Measurements from ENCODE around the gene ESYT1.
"Not testable (repeated sequence)": the region's sequence is repeated elsewhere in the genome, so short reads cannot be mapped to it uniquely, and the experiment has no call there.

ESYT1 gene

DNA sequence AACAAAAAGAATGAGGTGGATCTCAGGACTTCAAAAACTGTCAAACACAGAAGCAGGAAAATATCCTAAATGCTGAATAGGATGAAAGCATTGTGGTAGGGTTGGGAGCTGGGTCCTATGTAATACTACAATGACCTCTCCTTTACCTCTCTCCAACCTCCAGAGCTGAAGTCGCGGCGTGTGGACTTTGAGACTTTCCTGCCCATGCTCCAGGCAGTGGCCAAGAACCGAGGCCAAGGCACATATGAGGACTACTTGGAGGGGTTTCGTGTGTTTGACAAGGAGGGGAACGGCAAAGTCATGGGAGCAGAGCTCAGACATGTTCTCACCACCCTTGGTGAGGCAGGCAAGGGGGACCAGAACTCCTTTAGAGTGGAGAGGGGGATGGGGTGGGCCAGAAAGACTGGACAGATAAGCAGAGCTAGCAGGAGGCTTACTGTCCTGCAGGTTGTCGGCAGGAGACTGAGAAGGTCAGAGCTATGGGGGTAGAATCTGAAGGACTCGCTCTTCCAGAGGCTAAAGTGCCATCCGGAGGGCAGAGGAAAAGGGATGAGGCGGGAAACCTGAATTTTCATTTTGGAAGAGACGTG, 27.3 kb downstream of the ESYT1 start:
- DNase-seq = no peak

GRCh38 chr12:56156464-56157200, 28.6 kb downstream of the ESYT1 start:
- DNase-seq = not testable (repeated sequence)

DNA sequence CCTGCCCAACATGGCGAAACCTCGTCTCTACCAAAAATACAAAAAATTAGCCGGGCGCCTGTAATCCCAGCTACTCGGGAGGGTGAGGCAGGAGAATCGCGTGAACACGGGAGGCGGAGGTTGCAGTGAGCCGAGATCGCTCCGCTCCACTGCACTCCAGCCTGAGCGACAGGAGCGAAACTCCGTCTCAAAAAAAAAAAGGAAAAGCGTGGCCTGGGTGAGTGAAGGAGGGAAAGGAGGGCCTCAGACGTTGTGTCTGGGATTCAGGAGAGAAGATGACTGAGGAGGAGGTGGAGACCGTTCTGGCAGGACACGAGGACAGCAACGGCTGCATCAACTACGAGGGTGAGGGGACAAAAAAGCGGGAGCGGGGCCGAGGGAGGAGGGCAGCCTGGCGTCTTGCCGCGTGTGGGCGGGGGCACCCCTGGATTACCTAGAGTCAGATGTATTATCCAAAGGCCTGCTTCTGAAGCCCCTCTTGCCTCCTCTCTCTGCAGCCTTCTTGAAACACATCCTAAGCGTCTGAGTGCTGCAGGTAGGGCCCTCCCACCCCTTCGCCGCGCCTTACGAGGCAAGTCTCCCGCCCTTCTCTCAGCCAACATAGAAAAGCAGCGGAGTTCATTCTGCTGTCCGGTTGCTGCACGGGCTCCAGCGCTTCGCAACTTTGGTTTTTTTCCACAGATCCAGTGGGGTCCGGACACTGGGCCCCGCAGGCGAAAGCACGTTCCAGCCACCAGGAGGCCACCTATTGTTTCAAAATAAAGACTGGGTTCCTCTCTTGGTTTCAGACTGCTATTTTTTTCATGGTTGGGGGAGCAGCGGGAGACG, 29.3 kb downstream of the ESYT1 start:
- peak in 46 of 58 donors; percentile 5 to 84 (median 59) for DNase-seq

GRCh38 chr12:56158029-56158925, 30.2 kb downstream of the ESYT1 start, which contains the start of gene MYL6:
TSS of gene MYL6 (plus strand) at chr12:56158359. CDS start at chr12:56158402, 43 bp downstream.
- DNase-seq = peak; percentile 36 to 99 (median 92)

DNA sequence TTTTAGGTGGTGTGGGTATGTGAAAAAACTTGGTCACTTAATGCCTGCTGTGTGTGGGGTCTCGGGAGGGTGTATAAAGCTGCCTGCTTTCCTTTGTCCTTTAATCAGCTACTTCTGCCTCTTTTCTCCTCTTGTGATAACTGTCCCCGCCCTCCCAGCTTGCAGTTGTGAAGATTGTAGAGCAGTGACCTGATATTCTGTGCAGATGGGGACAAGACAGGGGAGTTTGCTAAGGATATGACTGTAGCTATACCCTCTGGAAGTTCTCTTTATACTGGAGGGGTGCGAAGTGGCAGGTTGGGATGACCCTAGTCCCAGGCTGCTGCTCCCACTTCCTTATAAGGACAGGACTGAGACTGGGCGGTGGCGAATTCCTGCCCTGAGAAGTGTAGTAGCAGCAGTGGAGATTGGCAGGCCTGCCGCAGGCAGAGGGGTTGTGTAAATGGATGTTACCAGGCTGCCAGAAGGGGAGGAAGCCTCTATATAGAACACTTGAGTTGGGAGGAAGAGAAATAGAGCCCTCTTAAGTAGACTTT, 30.9 kb downstream of the ESYT1 start:
- peak in 39 of 58 donors; percentile 12 to 58 (median 25) for DNase-seq

DNA sequence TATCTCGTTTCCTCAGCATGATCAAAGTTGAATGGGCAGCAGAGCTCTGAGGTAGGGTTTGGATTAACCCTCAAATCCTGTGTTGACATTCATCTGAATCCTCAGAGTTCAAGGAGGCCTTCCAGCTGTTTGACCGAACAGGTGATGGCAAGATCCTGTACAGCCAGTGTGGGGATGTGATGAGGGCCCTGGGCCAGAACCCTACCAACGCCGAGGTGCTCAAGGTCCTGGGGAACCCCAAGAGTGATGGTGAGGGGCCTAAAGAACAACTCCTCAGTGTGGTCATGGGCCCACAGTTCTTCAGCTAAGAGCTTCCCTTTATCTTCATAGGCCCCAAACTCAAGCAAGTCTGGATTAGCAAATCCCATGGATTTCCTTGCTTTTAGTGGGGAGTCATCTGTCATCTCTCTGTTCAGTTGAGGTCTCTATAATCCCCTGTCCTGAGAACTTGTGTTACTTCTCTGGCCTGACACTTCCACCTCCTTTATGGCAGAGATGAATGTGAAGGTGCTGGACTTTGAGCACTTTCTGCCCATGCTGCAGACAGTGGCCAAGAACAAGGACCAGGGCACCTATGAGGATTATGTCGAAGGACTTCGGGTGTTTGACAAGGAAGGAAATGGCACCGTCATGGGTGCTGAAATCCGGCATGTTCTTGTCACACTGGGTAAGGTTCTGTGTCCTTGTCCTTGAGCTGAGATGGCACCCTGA, 31.6 kb downstream of the ESYT1 start:
- peak in 1 of 58 donors; percentile 30 for DNase-seq

DNA sequence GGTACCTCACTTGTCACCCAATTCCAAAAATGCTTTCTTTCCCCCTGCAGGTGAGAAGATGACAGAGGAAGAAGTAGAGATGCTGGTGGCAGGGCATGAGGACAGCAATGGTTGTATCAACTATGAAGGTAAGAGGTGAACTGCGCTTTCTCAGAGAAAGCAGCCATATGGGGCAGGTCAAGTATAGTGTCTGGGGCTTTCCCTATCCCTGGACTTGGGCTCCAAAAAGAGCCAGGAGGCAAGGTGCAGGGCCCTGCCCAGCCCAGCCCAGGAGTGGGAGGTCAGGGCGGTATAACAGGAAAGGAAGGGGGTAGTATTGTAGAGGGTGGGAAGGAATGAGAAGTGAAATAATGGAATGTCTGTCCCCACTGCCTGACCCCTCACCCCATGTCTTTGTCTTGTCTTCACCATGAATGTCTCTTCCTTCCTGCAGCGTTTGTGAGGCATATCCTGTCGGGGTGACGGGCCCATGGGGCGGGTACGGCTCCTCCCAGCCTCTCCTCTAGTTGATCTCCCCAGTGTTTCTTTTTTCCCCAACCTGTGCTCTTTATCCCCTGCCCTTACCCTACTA, 32.2 kb downstream of the ESYT1 start:
- no peak for DNase-seq

GRCh38 chr12:56160894-56161689, 33.0 kb downstream of the ESYT1 start:
- DNase-seq = no peak

- DNase-seq = no peak
Observed at GRCh38 chr12:56161690-56162351, 33.8 kb downstream of the ESYT1 start.

DNA sequence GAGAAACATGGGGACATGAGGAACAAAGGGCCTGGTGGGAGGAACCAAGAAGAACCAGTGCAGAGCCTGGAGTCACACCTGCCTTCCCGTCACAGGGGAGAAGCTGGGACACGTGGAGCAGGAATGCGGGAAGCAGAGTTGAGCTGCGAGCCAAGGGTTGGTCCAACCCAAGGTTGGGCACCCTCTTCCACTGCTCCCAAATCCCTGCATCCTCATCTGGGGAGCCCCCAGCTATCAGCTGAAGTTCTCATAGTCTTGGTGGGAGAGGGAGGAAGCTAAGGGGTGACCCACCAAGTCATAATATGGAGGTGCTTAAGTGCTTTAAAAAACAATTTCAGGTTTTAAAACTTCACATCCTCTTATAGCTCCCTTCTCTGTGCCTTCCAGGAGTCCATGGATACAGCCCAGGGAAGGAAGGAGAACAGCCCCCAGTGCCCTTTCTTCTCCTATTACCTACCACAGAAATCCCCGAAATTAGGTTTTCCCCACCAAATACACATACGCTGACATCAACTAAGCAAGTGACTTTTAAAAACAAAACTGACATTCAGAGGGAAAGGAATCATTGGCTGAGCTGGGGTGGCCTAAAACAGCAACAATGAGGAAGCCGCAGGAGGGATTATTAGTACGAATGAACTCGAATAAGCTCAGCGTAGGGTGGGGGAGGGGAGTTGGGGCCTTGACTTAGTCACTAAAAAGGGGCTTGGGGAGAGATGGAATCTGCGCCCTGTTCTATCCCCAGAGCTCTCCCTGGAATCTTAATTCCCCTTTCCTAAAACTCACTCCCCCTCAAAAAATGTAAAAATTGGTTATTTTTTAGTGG, 34.6 kb downstream of the ESYT1 start:
- no peak for DNase-seq

DNA sequence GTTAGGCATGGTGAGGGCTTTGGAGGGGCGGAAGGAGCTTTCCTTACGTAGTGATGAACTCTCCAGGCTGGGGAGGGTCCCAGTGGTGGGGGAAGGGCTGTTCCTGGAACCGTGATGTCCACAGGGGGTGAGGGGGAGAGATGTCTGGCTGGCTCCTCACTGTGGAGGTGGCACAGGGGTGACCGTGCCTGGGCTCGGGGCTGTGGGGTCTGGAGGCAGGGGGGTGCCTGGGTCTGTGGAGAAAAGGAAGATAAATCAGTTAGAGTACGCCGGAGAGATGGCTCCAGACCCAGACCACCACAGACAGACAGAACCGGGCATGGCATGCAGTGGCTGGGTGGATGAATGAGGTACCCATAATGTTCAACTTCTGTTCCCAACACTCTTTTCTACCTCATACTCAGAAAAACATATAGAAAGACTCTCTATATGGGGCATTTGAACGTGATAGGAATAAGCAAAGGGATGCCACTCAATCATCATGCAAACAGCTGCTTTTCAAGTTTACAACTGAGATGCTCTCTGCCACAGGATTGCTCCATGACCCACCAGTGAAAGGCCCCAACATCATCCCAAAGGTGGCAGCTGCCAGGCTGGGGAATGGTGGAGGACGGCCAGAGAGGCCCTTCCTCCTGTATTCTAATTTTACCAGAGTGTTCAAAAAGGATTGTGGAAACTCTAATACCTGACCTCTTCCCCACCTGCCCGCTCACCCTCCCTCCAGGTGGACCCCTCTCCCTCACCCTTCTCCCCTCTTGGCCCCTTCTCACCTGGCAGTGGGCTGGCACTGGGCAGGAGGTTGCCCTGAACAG, 35.7 kb downstream of the ESYT1 start:
- DNase-seq = no peak

DNA sequence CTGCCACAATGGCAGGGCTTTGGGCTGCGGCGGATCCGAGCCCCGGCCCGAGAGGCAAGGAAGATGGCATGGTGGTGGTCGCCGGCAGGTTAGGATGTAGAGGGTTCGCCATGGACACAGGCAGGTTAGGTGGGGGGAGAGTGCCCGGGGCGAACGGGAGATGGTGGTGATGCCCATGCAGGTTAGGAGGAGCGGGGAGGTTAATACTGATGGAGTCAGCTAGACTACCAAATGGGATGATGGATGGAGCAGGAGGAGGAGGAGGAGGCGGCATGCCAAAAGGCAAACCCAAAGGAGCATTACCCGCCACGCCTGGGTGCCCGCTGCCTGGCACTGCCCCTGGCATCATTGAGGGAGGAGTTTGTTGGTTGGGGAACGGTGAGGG, 36.3 kb downstream of the ESYT1 start:
- DNase-seq = no peak

- no peak for DNase-seq
Observed at GRCh38 chr12:56165369-56165768, 37.3 kb downstream of the ESYT1 start.

- DNase-seq = no peak
Observed at GRCh38 chr12:56169229-56169759, 41.2 kb downstream of the ESYT1 start.

- no peak for DNase-seq
Observed at GRCh38 chr12:56172839-56173238, 44.8 kb downstream of the ESYT1 start.

- no peak for DNase-seq
Observed at GRCh38 chr12:56178347-56178746, 50.3 kb downstream of the ESYT1 start.

Measured in anterior cingulate cortex (tissue), 58 donors.